ENCODE measurements around the gene MARCHF6. TPM values are rescaled to one million over a fixed set of nuclear protein-coding genes. Genes with fewer than 3 reads are reported as not detected.

Gene MARCHF6
- polyA plus RNA-seq, 1 of the 3 experiments (the other 2 are of a cell fraction), result 52.4 TPM

DNA sequence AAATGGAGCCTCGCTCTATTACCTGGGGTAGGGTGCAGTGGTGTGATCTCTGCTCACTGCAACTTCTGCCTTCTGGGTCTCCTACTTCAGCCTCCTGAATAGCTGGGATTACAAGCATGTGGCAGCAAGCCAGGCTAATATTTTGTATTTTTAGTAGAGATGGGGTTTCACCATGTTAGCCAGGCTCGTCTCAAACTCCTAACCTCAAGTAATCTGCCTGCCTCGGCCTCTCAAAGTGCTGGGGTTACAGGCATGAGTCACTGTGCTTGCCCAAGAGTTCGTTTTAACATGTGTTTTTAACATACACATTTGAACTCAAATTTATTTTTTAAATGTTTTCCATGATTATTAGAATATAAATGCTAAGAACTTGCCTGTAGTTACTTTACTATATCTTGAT is 34.2 kb downstream of the MARCHF6 start (continued):
- TF ChIP-seq, protein P1, sequence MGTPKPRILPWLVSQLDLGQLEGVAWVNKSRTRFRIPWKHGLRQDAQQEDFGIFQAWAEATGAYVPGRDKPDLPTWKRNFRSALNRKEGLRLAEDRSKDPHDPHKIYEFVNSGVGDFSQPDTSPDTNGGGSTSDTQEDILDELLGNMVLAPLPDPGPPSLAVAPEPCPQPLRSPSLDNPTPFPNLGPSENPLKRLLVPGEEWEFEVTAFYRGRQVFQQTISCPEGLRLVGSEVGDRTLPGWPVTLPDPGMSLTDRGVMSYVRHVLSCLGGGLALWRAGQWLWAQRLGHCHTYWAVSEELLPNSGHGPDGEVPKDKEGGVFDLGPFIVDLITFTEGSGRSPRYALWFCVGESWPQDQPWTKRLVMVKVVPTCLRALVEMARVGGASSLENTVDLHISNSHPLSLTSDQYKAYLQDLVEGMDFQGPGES (IDR thresholded peaks at IDR 0.05; ENCODE audit: low read depth, low read length), result no peak
- TF ChIP-seq, protein P2, sequence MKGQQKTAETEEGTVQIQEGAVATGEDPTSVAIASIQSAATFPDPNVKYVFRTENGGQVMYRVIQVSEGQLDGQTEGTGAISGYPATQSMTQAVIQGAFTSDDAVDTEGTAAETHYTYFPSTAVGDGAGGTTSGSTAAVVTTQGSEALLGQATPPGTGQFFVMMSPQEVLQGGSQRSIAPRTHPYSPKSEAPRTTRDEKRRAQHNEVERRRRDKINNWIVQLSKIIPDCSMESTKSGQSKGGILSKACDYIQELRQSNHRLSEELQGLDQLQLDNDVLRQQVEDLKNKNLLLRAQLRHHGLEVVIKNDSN (IDR thresholded peaks at IDR 0.05; ENCODE audit: borderline replicate concordance, low read depth), result no peak
- TF ChIP-seq FOSL2 (IDR thresholded peaks at IDR 0.05; ENCODE audit: borderline replicate concordance, low read depth) (no peak), PBX3 (IDR thresholded peaks at IDR 0.05) (no peak), MXI1 (IDR thresholded peaks at IDR 0.05; ENCODE audit: low read depth, low read length) (no peak), SMC3 (IDR thresholded peaks at IDR 0.05; ENCODE audit: low read depth, low read length) (no peak), MAX (IDR thresholded peaks at IDR 0.05; ENCODE audit: low read depth) (no peak), EZH2phosphoT487 (IDR thresholded peaks at IDR 0.05; ENCODE audit: borderline replicate concordance, low read depth) (no peak), GABPA (IDR thresholded peaks at IDR 0.05; ENCODE audit: low read depth) (no peak), MEF2A (IDR thresholded peaks at IDR 0.05; ENCODE audit: borderline replicate concordance, low read depth) (no peak)
- TF ChIP-seq, protein P3, sequence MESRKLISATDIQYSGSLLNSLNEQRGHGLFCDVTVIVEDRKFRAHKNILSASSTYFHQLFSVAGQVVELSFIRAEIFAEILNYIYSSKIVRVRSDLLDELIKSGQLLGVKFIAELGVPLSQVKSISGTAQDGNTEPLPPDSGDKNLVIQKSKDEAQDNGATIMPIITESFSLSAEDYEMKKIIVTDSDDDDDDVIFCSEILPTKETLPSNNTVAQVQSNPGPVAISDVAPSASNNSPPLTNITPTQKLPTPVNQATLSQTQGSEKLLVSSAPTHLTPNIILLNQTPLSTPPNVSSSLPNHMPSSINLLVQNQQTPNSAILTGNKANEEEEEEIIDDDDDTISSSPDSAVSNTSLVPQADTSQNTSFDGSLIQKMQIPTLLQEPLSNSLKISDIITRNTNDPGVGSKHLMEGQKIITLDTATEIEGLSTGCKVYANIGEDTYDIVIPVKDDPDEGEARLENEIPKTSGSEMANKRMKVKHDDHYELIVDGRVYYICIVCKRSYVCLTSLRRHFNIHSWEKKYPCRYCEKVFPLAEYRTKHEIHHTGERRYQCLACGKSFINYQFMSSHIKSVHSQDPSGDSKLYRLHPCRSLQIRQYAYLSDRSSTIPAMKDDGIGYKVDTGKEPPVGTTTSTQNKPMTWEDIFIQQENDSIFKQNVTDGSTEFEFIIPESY (IDR thresholded peaks at IDR 0.05; ENCODE audit: borderline replicate concordance, low read depth), result no peak

- TF ChIP-seq FOSL2 (IDR thresholded peaks at IDR 0.05; ENCODE audit: borderline replicate concordance, low read depth) (no peak), NRF1 (IDR thresholded peaks at IDR 0.05; ENCODE audit: low read depth, low read length) (no peak), RCOR1 (IDR thresholded peaks at IDR 0.05; ENCODE audit: low read length) (no peak), YY1 (IDR thresholded peaks at IDR 0.05; ENCODE audit: low read depth) (no peak), TAF1 (IDR thresholded peaks at IDR 0.05; ENCODE audit: borderline replicate concordance, low read depth, low read length) (no peak), SIN3A (IDR thresholded peaks at IDR 0.05; ENCODE audit: borderline replicate concordance, low read depth, low read length) (no peak), POLR2AphosphoS5 (IDR thresholded peaks at IDR 0.05; ENCODE audit: low read depth, low read length) (no peak), TEAD4 (IDR thresholded peaks at IDR 0.05; ENCODE audit: borderline replicate concordance, insufficient read depth) (no peak), MAX (IDR thresholded peaks at IDR 0.05; ENCODE audit: low read depth) (no peak), FOXJ3 (CRISPR knock-in tag; IDR thresholded peaks at IDR 0.05) (no peak), ELF1 (IDR thresholded peaks at IDR 0.05) (no peak), SMC3 (IDR thresholded peaks at IDR 0.05; ENCODE audit: low read depth, low read length) (no peak), MXI1 (IDR thresholded peaks at IDR 0.05; ENCODE audit: low read depth, low read length) (no peak), GABPA (IDR thresholded peaks at IDR 0.05; ENCODE audit: low read depth) (no peak)
- TF ChIP-seq, protein P3 (IDR thresholded peaks at IDR 0.05; ENCODE audit: borderline replicate concordance, low read depth), result no peak
- TF ChIP-seq, protein P2 (IDR thresholded peaks at IDR 0.05; ENCODE audit: borderline replicate concordance, low read depth), result no peak
- Histone ChIP-seq H3K4me1 (ENCODE audit: control insufficient read depth in 1 of 2, insufficient read depth in 2 of 2, low read depth in 1 of 2, low read length in 1 of 2) (no peaks in the 10 kb centered on the region), H2AFZ (ENCODE audit: low read depth) (no peak overlapping the region), H3K4me2 (no peak overlapping the region), H3K9me3 (no peaks in the 10 kb centered on the region), H4K20me1 (ENCODE audit: insufficient read depth) (no peaks in the 10 kb centered on the region), H3K79me2 (ENCODE audit: insufficient read depth) (peaks cover 55% of the 10 kb centered on the region), H3K27ac (ENCODE audit: low read depth in 2 of 2, low read length in 1 of 2) (no peak overlapping the region), H3K9me2 (no peaks in the 10 kb centered on the region), H3K36me3 (replicated peaks in 1 of 2; ENCODE audit: control insufficient read depth in 1 of 2, insufficient read depth in 2 of 2, low read length in 1 of 2) (peaks cover 72 to 85% of the 10 kb centered on the region in 2 experiments), H3K9ac (no peak overlapping the region), H3K4me3 (ENCODE audit: low read depth in 2 of 2, low read length in 1 of 2) (no peak overlapping the region), H3K27me3 (ENCODE audit: insufficient read depth) (no peaks in the 10 kb centered on the region), H3F3A (replicated peaks; ENCODE audit: insufficient read depth) (peaks cover 26% of the 10 kb centered on the region)
- no peak for DNase-seq
- ChIA-PET CTCF (no interaction called here), POLR2A (no interaction called here)
- WGBS (ENCODE audit: low lambda C conversion rate), result 100% methylated on average over 1 of the region's 1 CpG
Observed at GRCh38 chr5:10391130-10391529, 37.6 kb downstream of the MARCHF6 start.

Measured in SK-N-SH (cell line).